ENCODE results near the gene MTHFR. TPM values are rescaled to one million over a fixed set of nuclear protein-coding genes. Genes with fewer than 3 reads are reported as not detected.

The MTHFR gene
- total RNA-seq, 2 donors from 2014 or later = 30.3 to 81.4 TPM

DNA sequence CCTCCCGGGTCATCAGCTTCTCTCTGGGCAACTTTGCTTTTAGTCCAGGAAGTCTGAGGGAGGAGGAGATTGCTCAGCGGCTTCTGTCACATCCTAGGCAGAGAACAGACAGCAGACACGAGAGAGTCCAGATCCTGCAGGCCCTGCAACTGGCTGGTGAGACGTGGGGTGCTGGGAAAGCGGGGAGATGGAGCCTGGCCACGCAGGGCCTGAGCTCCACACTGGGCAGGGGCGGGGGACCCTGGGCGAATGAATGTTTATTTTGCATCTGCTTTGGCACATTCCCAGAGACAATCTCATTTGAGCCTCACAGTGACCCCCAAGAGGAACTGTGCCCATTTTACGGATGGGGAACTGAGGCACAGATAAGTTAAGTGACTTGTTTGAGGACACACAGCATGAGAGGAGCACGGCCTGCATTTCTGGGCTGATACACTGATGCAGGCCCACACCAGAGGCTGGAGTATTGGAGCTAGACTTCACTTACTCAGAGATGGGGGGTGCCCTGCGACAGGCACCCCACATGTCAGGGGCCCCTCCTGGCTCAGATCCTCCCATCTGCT is 34.2 kb downstream of the MTHFR start:
- H3K4me3 ChIP-seq = no peak overlapping the region
- H3K27ac ChIP-seq = no peak overlapping the region
- no peaks in the 10 kb centered on the region for H3K27me3 ChIP-seq (replicated peaks; ENCODE audit: insufficient read depth)
- no peaks in the 10 kb centered on the region for H3K4me1 ChIP-seq (ENCODE audit: control insufficient read depth in 1 of 2, low read depth in 2 of 2)
- DNase-seq (ENCODE audit: low spot score) (no peak), ATAC-seq (ENCODE audit: insufficient number of reproducible peaks, low FRiP score, low read depth) (no peak)
- no peaks in the 10 kb centered on the region for H3K36me3 ChIP-seq
- TF ChIP-seq, protein P1, sequence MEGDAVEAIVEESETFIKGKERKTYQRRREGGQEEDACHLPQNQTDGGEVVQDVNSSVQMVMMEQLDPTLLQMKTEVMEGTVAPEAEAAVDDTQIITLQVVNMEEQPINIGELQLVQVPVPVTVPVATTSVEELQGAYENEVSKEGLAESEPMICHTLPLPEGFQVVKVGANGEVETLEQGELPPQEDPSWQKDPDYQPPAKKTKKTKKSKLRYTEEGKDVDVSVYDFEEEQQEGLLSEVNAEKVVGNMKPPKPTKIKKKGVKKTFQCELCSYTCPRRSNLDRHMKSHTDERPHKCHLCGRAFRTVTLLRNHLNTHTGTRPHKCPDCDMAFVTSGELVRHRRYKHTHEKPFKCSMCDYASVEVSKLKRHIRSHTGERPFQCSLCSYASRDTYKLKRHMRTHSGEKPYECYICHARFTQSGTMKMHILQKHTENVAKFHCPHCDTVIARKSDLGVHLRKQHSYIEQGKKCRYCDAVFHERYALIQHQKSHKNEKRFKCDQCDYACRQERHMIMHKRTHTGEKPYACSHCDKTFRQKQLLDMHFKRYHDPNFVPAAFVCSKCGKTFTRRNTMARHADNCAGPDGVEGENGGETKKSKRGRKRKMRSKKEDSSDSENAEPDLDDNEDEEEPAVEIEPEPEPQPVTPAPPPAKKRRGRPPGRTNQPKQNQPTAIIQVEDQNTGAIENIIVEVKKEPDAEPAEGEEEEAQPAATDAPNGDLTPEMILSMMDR (IDR thresholded peaks at IDR 0.05) = no peak
- H3K9me3 ChIP-seq = no peaks in the 10 kb centered on the region

DNA sequence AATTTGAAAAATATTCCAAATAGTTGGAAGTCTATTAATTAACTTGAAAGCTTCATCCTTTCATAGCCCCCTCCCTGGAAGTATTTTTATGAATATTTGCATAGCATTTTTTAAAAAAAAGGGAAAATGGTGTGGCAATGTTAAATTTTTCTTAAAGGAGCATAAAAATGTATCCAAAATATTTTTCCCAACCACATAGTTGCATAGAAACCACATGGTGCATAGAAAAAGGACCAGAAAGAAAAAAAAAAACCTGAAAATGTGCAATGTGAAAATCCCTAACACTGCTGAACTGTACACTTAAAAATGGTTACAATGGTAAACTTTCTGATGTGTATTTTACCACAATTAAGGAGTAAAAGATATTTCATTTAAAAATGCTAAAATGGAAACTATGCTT is 35.8 kb downstream of the MTHFR start:
- Histone ChIP-seq H3K27ac (no peak overlapping the region), H3K36me3 (no peaks in the 10 kb centered on the region), H3K4me1 (ENCODE audit: control insufficient read depth in 1 of 2, low read depth in 2 of 2) (no peaks in the 10 kb centered on the region), H3K27me3 (replicated peaks; ENCODE audit: insufficient read depth) (no peaks in the 10 kb centered on the region), H3K9me3 (no peaks in the 10 kb centered on the region), H3K4me3 (no peak overlapping the region)
- TF ChIP-seq, protein P1 (IDR thresholded peaks at IDR 0.05) = no peak
- no peak for DNase-seq (ENCODE audit: low spot score)
- no peak for ATAC-seq (ENCODE audit: insufficient number of reproducible peaks, low FRiP score, low read depth)

DNA sequence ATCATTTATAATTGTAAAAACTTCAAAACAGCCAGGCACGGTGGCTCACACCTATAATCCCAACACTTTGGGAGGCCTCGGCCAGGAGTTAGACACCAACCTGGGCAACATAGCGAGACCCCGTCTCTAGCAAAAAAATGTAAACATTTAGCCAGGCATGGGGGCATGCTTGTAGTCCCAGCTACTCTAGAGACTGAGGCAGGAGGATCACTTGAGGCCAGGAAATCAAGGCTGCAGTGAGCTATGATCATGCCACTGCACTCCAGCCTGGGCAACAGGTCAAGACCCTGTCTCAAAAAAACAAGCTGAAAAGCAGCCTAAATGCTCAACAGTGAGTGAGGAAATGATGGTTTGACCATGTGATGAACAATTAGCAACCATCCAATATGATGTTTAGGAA is 36.5 kb downstream of the MTHFR start:
- DNase-seq (ENCODE audit: low spot score) (no peak), ATAC-seq (ENCODE audit: insufficient number of reproducible peaks, low FRiP score, low read depth) (no peak)
- Histone ChIP-seq H3K27me3 (replicated peaks; ENCODE audit: insufficient read depth) (no peaks in the 10 kb centered on the region), H3K4me1 (ENCODE audit: control insufficient read depth in 1 of 2, low read depth in 2 of 2) (no peaks in the 10 kb centered on the region), H3K4me3 (no peak overlapping the region), H3K9me3 (no peaks in the 10 kb centered on the region), H3K36me3 (no peaks in the 10 kb centered on the region), H3K27ac (no peak overlapping the region)
- TF ChIP-seq, protein P1 (IDR thresholded peaks at IDR 0.05) = no peak

DNA sequence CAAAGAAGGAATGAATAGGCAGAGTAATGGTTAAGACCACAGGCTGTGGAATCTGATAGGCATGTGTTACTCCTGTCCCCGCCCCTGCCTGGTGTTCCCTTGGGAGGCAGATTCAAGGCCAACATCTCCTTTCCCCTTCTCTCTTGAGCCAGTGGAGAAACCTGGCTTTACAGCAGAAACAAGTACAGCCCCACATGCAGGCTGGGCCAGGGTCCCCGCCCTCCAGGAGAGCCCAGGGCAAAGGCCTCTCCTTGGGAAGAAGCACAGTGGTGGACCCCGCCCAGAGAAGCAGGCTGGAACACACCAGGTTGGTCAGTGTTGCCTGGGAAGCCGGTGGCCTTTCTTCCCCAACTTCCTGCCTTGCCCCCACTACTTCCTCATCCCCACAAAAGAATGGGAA is 36.9 kb downstream of the MTHFR start:
- DNase-seq (ENCODE audit: low spot score) (no peak), ATAC-seq (ENCODE audit: insufficient number of reproducible peaks, low FRiP score, low read depth) (no peak)
- Histone ChIP-seq H3K9me3 (no peaks in the 10 kb centered on the region), H3K36me3 (no peaks in the 10 kb centered on the region), H3K27ac (no peak overlapping the region), H3K4me3 (no peak overlapping the region), H3K4me1 (ENCODE audit: control insufficient read depth in 1 of 2, low read depth in 2 of 2) (no peaks in the 10 kb centered on the region), H3K27me3 (replicated peaks; ENCODE audit: insufficient read depth) (no peaks in the 10 kb centered on the region)
- TF ChIP-seq, protein P1 (IDR thresholded peaks at IDR 0.05) = no peak

DNA sequence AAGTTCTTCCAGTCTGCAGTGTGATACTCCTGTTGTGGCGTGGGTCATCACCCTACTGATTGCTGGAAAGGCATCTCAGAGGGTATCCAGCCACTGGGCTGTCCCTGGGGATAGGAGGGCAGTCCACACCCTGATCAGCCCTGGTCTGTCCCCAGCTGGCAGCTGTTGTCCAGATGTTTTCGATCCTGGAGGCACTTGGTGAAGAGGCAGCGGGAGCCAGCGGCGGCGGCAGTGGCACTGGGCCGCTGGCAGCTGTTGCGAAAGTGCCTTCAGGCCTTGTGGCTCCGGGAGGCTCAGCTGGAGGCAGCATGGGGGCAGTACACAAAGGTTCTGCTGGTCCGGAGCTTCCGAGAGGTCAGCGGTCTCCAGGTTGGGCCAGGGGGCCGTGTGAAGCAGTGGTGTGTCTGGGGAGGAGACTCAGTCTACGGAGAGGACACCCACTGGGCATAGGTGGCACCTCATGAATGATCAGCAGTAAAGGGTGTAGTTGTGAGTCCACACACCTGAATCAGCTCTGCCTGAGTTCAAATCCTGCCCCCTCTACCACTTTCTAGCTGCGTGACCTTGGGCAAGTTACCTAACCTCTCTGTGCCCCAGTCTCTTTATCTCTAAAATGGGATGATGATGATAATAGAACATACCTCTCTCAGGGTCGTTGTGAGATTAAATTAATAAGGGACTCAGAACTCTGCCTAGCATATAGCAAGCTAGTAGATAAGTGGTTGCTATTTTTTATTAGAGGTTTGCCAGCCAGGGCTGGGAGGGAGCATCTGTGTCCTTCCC is 37.7 kb downstream of the MTHFR start:
- Histone ChIP-seq H3K4me3 (no peak overlapping the region), H3K36me3 (no peaks in the 10 kb centered on the region), H3K27me3 (replicated peaks; ENCODE audit: insufficient read depth) (no peaks in the 10 kb centered on the region), H3K4me1 (ENCODE audit: control insufficient read depth in 1 of 2, low read depth in 2 of 2) (no peaks in the 10 kb centered on the region), H3K9me3 (no peaks in the 10 kb centered on the region), H3K27ac (no peak overlapping the region)
- TF ChIP-seq, protein P1 (IDR thresholded peaks at IDR 0.05) = no peak
- ATAC-seq (ENCODE audit: insufficient number of reproducible peaks, low FRiP score, low read depth) = no peak
- DNase-seq (ENCODE audit: low spot score) = no peak

Data from thoracic aorta (tissue), 2 donors.